Activated T-helper 2 cell treated with anti-CD3 and anti-CD28 coated beads, Interferon-gamma antibody, Interleukin-2, Interleukin-4, amounts not matched to agents 10 μg/mL and 5 μg/mL and 100 μg/mL, durations not matched to agents 14 hours and 24 hours and 36 hours (primary cell): ENCODE results near the gene ZC3H12A. TPM values are rescaled to one million over a fixed set of nuclear protein-coding genes. Genes with fewer than 3 reads are reported as not detected.
A peak's percentile ranks its signal among the peaks of the same experiment; 100 is the strongest.

Experiments used
- DNase-seq: peaks from one replicate; pipeline ENCODE4 v3.0.0; 2021; ENCODE audit warnings: low spot score
- H3K27ac Mint-ChIP-seq: one replicate; pipeline ENCODE4 v1.8.0; 2021; ENCODE audit warnings: mixed read lengths
- H3K27me3 Mint-ChIP-seq: one replicate; pipeline ENCODE4 v1.8.0; 2021; ENCODE audit warnings: low read depth, mixed read lengths
- H3K36me3 Mint-ChIP-seq: one replicate; pipeline ENCODE4 v1.8.0; 2021; ENCODE audit warnings: low read depth, mixed read lengths
- H3K4me1 Mint-ChIP-seq: one replicate; pipeline ENCODE4 v1.8.0; 2021; ENCODE audit warnings: low read depth, mixed read lengths
- H3K4me3 Mint-ChIP-seq: one replicate; pipeline ENCODE4 v1.8.0; 2021; ENCODE audit warnings: low read depth, mild to moderate bottlenecking, moderate library complexity, mixed read lengths
- H3K9me3 Mint-ChIP-seq: one replicate; pipeline ENCODE4 v1.8.0; 2021; ENCODE audit warnings: mixed read lengths
- intact Hi-C: fragments of 100-400 bp; cut with micrococcal nuclease; formaldehyde crosslinking; loops from one replicate; pipeline ENCODE4 v1.15.1; 2023
- total RNA-seq: library from RNA; stranded (reverse); gene quantifications from 2 replicates; pipeline ENCODE4 v1.2.3, GENCODE V29; 2022

The ZC3H12A gene
- total RNA-seq, 1 donor from 2014 or later: 23.6 TPM

DNA sequence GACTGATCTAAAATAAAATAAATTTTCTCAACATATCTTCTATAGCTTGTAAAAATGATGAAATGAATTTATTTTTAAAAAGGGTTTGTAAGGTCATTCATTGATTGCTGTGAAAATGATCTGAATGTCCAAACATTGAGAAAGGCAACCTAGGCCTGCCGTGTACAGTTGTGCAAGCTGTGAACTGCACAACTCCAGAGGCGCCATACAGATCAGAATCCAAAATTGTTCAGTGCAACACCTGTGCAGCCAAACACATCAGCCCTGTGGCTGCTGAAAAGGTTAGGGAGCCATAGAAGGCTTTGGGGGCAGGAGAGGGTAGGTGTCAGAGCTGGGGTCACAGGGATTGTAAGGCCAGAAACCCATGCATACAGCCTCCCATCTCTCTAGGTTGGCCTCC, 9.9 kb upstream of the ZC3H12A start:
- intact Hi-C loops: no loop called here
- H3K27ac Mint-ChIP-seq: no peak overlapping the region

DNA sequence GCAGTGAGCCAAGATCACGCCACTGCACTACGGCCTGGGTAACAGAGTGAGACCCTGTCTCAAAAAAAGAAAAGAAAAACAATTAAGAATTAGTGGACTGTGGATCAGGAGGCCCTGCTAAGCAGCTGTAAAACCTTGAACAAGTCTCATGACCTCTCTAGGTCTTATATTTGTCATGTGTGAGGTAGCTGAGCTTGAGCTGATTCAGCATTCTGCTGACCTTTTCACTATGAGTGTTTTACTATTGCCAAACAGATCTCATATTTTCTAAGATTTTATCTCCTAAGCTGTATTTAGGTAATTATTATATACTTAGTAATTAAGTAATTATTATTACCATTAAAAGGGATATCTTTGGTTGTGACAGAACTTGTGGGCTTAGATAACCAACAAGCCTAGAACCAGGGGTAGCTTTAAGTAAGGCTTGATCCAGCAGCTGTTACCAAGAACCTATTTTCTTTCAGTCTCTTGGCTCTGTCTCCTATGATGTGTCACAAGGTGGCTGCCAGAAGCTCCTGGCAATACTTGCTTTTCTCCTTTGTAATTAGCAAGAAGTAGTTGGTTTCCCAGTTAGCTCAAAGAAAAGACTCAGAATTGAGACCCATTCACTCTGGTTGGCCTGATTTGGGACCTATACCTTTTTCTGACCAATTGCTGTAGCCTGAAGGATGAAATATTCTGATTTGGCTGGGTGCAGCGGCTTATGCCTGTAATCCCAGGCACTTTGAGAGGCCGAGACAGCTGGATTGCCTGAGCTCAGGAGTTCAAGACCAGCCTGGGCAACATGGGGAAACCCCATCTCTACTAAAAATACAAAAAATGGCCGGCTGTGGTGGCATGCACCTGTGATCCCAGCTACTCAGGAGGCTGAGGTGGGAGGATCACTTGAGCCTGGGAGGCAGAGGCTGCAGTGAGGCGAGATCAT, 8.5 kb upstream of the ZC3H12A start:
- Mint-ChIP-seq H3K27me3 (no peaks in the 10 kb centered on the region), H3K27ac (no peak overlapping the region), H3K36me3 (no peaks in the 10 kb centered on the region), H3K4me3 (no peak overlapping the region), H3K9me3 (no peaks in the 10 kb centered on the region), H3K4me1 (peaks cover 7% of the 10 kb centered on the region)
- no peak for DNase-seq
- intact Hi-C loops: no loop called here

More for the DNA sequence above, 9.9 kb upstream of the ZC3H12A start:
- no peak for DNase-seq
- H3K4me3 Mint-ChIP-seq: no peak overlapping the region
- peaks cover 2% of the 10 kb centered on the region for H3K4me1 Mint-ChIP-seq
- H3K27me3 Mint-ChIP-seq: no peaks in the 10 kb centered on the region
- H3K9me3 Mint-ChIP-seq: no peaks in the 10 kb centered on the region
- no peaks in the 10 kb centered on the region for H3K36me3 Mint-ChIP-seq

DNA sequence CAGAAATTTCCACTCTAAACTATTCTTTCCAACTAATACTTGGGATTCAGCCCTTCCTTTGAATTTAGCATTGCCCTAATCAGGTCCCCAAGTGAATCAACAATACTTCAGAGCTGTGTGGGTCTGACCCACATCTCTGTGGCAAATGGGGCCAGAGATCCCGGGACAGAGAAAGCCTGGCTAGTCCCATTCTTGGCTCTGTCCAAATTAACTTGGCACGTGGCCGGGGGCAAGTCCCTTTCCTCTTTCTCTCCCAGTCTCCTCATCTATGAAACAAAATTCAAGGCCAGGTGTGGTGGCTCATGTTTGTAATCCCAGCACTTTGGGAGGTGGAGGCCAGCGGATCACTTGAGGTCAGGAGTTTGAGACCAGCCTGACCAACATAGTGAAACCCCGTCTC, 6.3 kb upstream of the ZC3H12A start:
- DNase-seq: no peak
- Mint-ChIP-seq H3K4me3 (no peak overlapping the region), H3K9me3 (no peaks in the 10 kb centered on the region), H3K4me1 (peaks cover 21% of the 10 kb centered on the region), H3K36me3 (no peaks in the 10 kb centered on the region), H3K27me3 (no peaks in the 10 kb centered on the region), H3K27ac (no peak overlapping the region)
- intact Hi-C loops: no loop called here

- no peak for DNase-seq
- H3K27me3 Mint-ChIP-seq: no peaks in the 10 kb centered on the region
- intact Hi-C loops: no loop called here
- H3K9me3 Mint-ChIP-seq: no peaks in the 10 kb centered on the region
- no peak overlapping the region for H3K27ac Mint-ChIP-seq
- H3K4me1 Mint-ChIP-seq: peaks cover 32% of the 10 kb centered on the region
- H3K4me3 Mint-ChIP-seq: no peak overlapping the region
- no peaks in the 10 kb centered on the region for H3K36me3 Mint-ChIP-seq
Observed at GRCh38 chr1:37469386-37469785, 5.0 kb upstream of the ZC3H12A start.

DNA sequence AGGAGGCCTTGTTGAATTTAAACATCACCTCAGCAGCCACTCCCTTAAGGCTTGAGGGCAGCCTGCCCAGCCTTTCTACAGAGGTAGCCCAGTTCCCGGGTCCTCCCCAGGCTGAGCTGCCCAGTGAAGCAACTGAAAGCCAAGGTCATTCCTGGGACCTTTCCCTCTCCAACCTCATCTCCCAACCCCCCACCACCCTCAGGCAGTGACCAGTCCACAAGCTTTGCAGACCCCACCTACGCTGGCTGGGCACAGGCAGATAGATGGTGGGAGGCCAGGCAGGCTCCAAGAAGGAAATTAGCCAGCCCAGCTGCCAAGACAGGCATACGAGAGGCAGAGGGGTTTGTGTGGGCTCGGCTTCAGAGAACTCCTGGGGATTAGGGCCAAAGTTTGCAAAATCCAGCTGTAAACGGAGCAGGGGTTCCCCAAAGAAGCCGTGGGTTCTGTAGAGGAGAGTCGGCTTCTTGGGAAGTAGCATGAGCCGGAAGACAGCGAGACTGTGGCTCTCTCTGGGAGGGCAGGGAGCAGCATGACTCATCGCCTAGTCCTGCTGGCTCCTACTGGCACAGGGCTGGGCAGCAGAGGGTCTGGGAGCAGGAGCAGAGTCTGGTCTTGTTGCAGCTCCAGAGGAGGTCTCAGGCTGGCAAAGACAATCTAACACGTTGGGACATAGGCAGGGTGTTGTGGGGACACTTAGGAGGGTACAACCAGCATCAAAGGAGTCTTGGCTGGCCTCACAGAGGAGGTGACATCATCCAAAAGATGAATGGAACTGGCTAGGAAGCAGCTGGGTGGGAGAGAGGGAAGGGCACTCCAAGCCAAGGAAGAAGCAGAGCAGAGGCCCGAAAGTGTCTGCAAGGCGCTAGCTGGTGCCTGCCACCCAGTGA, 2.8 kb upstream of the ZC3H12A start:
- peaks cover 32% of the 10 kb centered on the region for H3K4me1 Mint-ChIP-seq
- H3K9me3 Mint-ChIP-seq: no peaks in the 10 kb centered on the region
- no peak overlapping the region for H3K4me3 Mint-ChIP-seq
- H3K36me3 Mint-ChIP-seq: peaks cover 17% of the 10 kb centered on the region
- H3K27me3 Mint-ChIP-seq: no peaks in the 10 kb centered on the region
- DNase-seq: no peak
- no peak overlapping the region for H3K27ac Mint-ChIP-seq
- intact Hi-C loops: loop anchor here (10.0 kb wide), 4 partner anchors 103 to 1723 kb away; partner anchors contain the start of genes SF3A3 and STK40

GRCh38 chr1:37472281-37472680, 2.1 kb upstream of the ZC3H12A start:
- H3K27ac Mint-ChIP-seq: peak overlapping the region; percentile 24
- peaks cover 24% of the 10 kb centered on the region for H3K36me3 Mint-ChIP-seq
- intact Hi-C loops: loop anchor here (10.0 kb wide), 4 partner anchors 103 to 1723 kb away; partner anchors contain the start of genes SF3A3 and STK40
- no peaks in the 10 kb centered on the region for H3K27me3 Mint-ChIP-seq
- H3K9me3 Mint-ChIP-seq: no peaks in the 10 kb centered on the region
- peaks cover 32% of the 10 kb centered on the region for H3K4me1 Mint-ChIP-seq
- DNase-seq: no peak
- H3K4me3 Mint-ChIP-seq: peak overlapping the region; percentile 78

DNA sequence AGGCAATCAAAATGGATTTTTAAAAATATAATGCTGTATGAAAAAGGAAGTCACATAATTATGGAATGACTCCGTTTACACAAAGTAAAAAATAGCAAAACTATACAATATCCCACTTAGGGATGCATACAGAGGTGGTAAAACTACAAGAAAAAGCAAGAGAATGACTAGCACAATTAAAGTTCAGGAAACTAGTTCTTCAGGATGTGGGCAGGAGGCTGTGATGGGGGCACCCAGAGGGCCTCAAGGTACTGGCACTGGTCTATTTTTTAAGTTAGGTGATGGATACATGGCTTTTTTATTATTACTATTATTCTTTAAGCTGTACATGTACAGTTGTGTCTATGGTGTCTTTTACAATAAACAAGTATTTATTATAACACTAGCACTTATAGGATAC, 1.4 kb upstream of the ZC3H12A start:
- Mint-ChIP-seq H3K27ac (peak overlapping the region; percentile 85), H3K36me3 (peaks cover 31% of the 10 kb centered on the region), H3K27me3 (no peaks in the 10 kb centered on the region), H3K9me3 (no peaks in the 10 kb centered on the region), H3K4me3 (peak overlapping the region; percentile 78), H3K4me1 (peaks cover 37% of the 10 kb centered on the region)
- no peak for DNase-seq
- intact Hi-C loops: loop anchor here (10.0 kb wide), 4 partner anchors 102 to 1722 kb away; partner anchors contain the start of genes SF3A3 and STK40

- H3K4me3 Mint-ChIP-seq: peak overlapping the region; percentile 78
- intact Hi-C loops: loop anchor here (10.0 kb wide), 4 partner anchors 101 to 1721 kb away; partner anchors contain the start of genes SF3A3 and STK40
- peak overlapping the region; percentile 85 for H3K27ac Mint-ChIP-seq
- H3K36me3 Mint-ChIP-seq: peaks cover 37% of the 10 kb centered on the region
- peaks cover 37% of the 10 kb centered on the region for H3K4me1 Mint-ChIP-seq
- H3K9me3 Mint-ChIP-seq: no peaks in the 10 kb centered on the region
- DNase-seq: no peak
- no peaks in the 10 kb centered on the region for H3K27me3 Mint-ChIP-seq
Observed at GRCh38 chr1:37473431-37474045, 842 bp upstream of the ZC3H12A start.

DNA sequence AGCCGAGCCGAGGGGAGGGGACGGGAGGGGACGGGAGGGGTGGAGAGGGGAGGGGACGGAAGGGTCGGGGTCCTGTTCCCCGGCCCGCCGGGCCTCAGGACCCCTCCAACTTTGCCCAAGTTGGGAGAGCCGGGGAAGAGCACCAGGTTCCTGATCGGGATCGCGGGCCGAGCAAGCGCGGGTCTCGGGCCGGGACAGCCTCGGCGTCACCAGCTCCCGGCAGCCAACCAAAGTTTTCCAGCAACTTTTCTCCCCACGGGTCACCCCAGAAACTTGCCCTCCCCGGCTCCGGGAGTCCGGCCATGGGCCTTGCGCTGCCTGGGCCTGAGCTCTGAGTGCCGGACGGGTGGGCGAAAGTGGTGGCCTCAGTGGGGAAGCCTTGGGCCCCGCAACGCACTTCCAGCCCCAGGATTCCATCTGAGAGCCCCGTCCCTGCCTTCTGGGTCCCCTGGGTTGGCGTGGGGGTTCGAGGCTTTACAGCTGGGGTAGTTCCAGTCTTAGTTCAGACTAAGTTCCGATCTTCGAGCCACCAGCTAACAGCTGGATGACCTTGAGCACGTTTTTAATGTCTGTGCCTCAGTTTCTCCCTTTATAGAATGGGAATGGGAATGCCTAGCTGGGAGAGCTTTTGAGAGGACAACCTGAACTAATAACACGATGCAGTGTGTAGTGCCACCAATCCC, 458 bp downstream of the ZC3H12A start:
- Mint-ChIP-seq H3K4me1 (peaks cover 36% of the 10 kb centered on the region), H3K9me3 (no peaks in the 10 kb centered on the region)
- DNase-seq: peak; percentile 26

GRCh38 chr1:37475380-37476086, 1.2 kb downstream of the ZC3H12A start:
- H3K36me3 Mint-ChIP-seq: peaks cover 53% of the 10 kb centered on the region
- H3K4me3 Mint-ChIP-seq: peak overlapping the region; percentile 96
- intact Hi-C loops: loop anchor here (5.0 to 10.0 kb wide), 5 partner anchors 99 to 1719 kb away; partner anchors contain the start of genes CDCA8, SF3A3 and STK40
- no peaks in the 10 kb centered on the region for H3K9me3 Mint-ChIP-seq
- H3K27ac Mint-ChIP-seq: peak overlapping the region; percentile 95
- DNase-seq: no peak
- H3K27me3 Mint-ChIP-seq: no peaks in the 10 kb centered on the region
- H3K4me1 Mint-ChIP-seq: peaks cover 38% of the 10 kb centered on the region

More for the DNA sequence above, 458 bp downstream of the ZC3H12A start:
- Mint-ChIP-seq H3K27ac (peak overlapping the region; percentile 95), H3K36me3 (peaks cover 50% of the 10 kb centered on the region), H3K4me3 (peak overlapping the region; percentile 96), H3K27me3 (no peaks in the 10 kb centered on the region)
- intact Hi-C loops: loop anchor here (5.0 to 10.0 kb wide), 5 partner anchors 100 to 1720 kb away; partner anchors contain the start of genes CDCA8, SF3A3 and STK40

- peak overlapping the region; percentile 96 for H3K4me3 Mint-ChIP-seq
- DNase-seq: no peak
- intact Hi-C loops: loop anchor here (5.0 to 10.0 kb wide), 5 partner anchors 99 to 1719 kb away; partner anchors contain the start of genes CDCA8, SF3A3 and STK40
- peaks cover 59% of the 10 kb centered on the region for H3K36me3 Mint-ChIP-seq
- H3K4me1 Mint-ChIP-seq: peaks cover 41% of the 10 kb centered on the region
- no peaks in the 10 kb centered on the region for H3K27me3 Mint-ChIP-seq
- no peaks in the 10 kb centered on the region for H3K9me3 Mint-ChIP-seq
- H3K27ac Mint-ChIP-seq: peak overlapping the region; percentile 95
Observed at GRCh38 chr1:37476087-37476452, 1.7 kb downstream of the ZC3H12A start.
